ENCODE data around the gene ARHGEF26. TPM values are rescaled to one million over a fixed set of nuclear protein-coding genes. Genes with fewer than 3 reads are reported as not detected.
"Not testable (repeated sequence)": the region's sequence is repeated elsewhere in the genome, so short reads cannot be mapped to it uniquely, and the experiment has no call there.

Gene ARHGEF26
- total RNA-seq, 1 experiment from 2014 or later: 7.2 TPM

- TF ChIP-seq CBX3 (IDR thresholded peaks at IDR 0.05; ENCODE audit: low read depth) (no peak), TCF7L2 (IDR thresholded peaks at IDR 0.05; ENCODE audit: borderline replicate concordance, extremely low read depth, insufficient read depth, insufficient read length) (no peak), CEBPB (IDR thresholded peaks at IDR 0.05; ENCODE audit: low read depth) (no peak), CTCF (IDR thresholded peaks at IDR 0.05 in 2 of 3, conservative IDR thresholded peaks at IDR 0.05 in 1 of 3; ENCODE audit: borderline replicate concordance in 1 of 3, insufficient read depth in 1 of 3, low read depth in 2 of 3, low read length in 2 of 3) (no peak), FOSL1 (IDR thresholded peaks at IDR 0.05; ENCODE audit: low read depth) (no peak)
- Histone ChIP-seq H3K27ac (ENCODE audit: low read depth, low read length) (no peak overlapping the region), H3K79me2 (ENCODE audit: insufficient read depth, low read length) (no peaks in the 10 kb centered on the region), H3K4me3 (replicated peaks in 1 of 2; ENCODE audit: low read depth in 1 of 2, low read length in 2 of 2) (no peak overlapping the region), H2AFZ (ENCODE audit: low read depth, low read length, poor library complexity, severe bottlenecking) (no peak overlapping the region), H3K4me1 (ENCODE audit: control insufficient read depth in 1 of 2, insufficient read depth in 2 of 2, low read length in 2 of 2) (peaks cover 0 to 9% of the 10 kb centered on the region in 2 experiments; a peak in 2 of 4 replicates), H3K4me2 (ENCODE audit: low read length) (no peak overlapping the region), H3K9me2 (ENCODE audit: insufficient read depth) (no peaks in the 10 kb centered on the region), H3K27me3 (ENCODE audit: insufficient read depth, low read length) (no peaks in the 10 kb centered on the region), H3K9ac (ENCODE audit: low read length) (no peak overlapping the region), H3K9me3 (ENCODE audit: control insufficient read depth in 1 of 2, insufficient read depth in 1 of 2, low read depth in 1 of 2, low read length in 2 of 2) (no peaks in the 10 kb centered on the region), H4K20me1 (ENCODE audit: insufficient read depth) (no peaks in the 10 kb centered on the region), H3K36me3 (ENCODE audit: control insufficient read depth in 1 of 2, insufficient read depth in 2 of 2, low read length in 2 of 2) (no peaks in the 10 kb centered on the region)
- no TSS peak for BruUV-seq (replicated peaks)
- ChIA-PET POLR2A (no interaction called here), CTCF (no interaction called here), RAD21 (ENCODE audit: low non-redundant PET in 1 of 2, low total read pairs in 2 of 2, uncharacterized antibody in 2 of 2, unreplicated experiment in 2 of 2) (no interaction called here)
- intact Hi-C loops (cut with micrococcal nuclease): no loop called here
- DNase-seq (ENCODE audit: low read depth, low spot score): no peak
- ATAC-seq: no peak
Observed at GRCh38 chr3:154085799-154086198, 35.4 kb upstream of the ARHGEF26 start.

GRCh38 chr3:154086286-154086685 is 34.9 kb upstream of the ARHGEF26 start:
- Histone ChIP-seq H3K27me3 (ENCODE audit: insufficient read depth, low read length) (no peaks in the 10 kb centered on the region), H4K20me1 (ENCODE audit: insufficient read depth) (no peaks in the 10 kb centered on the region), H3K4me2 (ENCODE audit: low read length) (no peak overlapping the region), H3K9ac (ENCODE audit: low read length) (no peak overlapping the region), H3K9me2 (ENCODE audit: insufficient read depth) (no peaks in the 10 kb centered on the region), H3K36me3 (ENCODE audit: control insufficient read depth in 1 of 2, insufficient read depth in 2 of 2, low read length in 2 of 2) (no peaks in the 10 kb centered on the region), H3K4me3 (replicated peaks in 1 of 2; ENCODE audit: low read depth in 1 of 2, low read length in 2 of 2) (no peak overlapping the region), H3K9me3 (ENCODE audit: control insufficient read depth in 1 of 2, insufficient read depth in 1 of 2, low read depth in 1 of 2, low read length in 2 of 2) (no peaks in the 10 kb centered on the region), H2AFZ (ENCODE audit: low read depth, low read length, poor library complexity, severe bottlenecking) (no peak overlapping the region), H3K4me1 (ENCODE audit: control insufficient read depth in 1 of 2, insufficient read depth in 2 of 2, low read length in 2 of 2) (peaks cover 0 to 9% of the 10 kb centered on the region in 2 experiments; a peak in 2 of 4 replicates), H3K79me2 (ENCODE audit: insufficient read depth, low read length) (no peaks in the 10 kb centered on the region), H3K27ac (ENCODE audit: low read depth, low read length) (no peak overlapping the region)
- ChIA-PET CTCF (no interaction called here), POLR2A (interaction anchor here (0.7 kb wide), 1 partner anchor 15 kb away, joined by 3 read pairs; no protein-coding TSS in a partner anchor), RAD21 (ENCODE audit: low non-redundant PET in 1 of 2, low total read pairs in 2 of 2, uncharacterized antibody in 2 of 2, unreplicated experiment in 2 of 2) (no interaction called here)
- DNase-seq (ENCODE audit: low read depth, low spot score) (no peak), ATAC-seq (no peak)
- intact Hi-C loops (cut with micrococcal nuclease): no loop called here
- TF ChIP-seq POLR2AphosphoS5 (IDR thresholded peaks at IDR 0.05; ENCODE audit: low read depth, low read length) (no peak), POLR2A (IDR thresholded peaks at IDR 0.05; ENCODE audit: borderline replicate concordance, extremely low read depth, insufficient read depth, insufficient read length) (no peak), YY1 (IDR thresholded peaks at IDR 0.05; ENCODE audit: extremely low read depth, insufficient replicate concordance, low read depth, low read length) (no peak), EZH2phosphoT487 (IDR thresholded peaks at IDR 0.05; ENCODE audit: borderline replicate concordance) (no peak)
- no TSS peak for BruUV-seq (replicated peaks)

- H3K9ac ChIP-seq (ENCODE audit: low read length); ATAC-seq; H3K9me3 ChIP-seq (ENCODE audit: control insufficient read depth in 1 of 2, insufficient read depth in 1 of 2, low read depth in 1 of 2, low read length in 2 of 2); H3K27ac ChIP-seq (ENCODE audit: low read depth, low read length); H3K9me2 ChIP-seq (ENCODE audit: insufficient read depth); POLR2A ChIA-PET; H3K79me2 ChIP-seq (ENCODE audit: insufficient read depth, low read length); H3K36me3 ChIP-seq (ENCODE audit: control insufficient read depth in 1 of 2, insufficient read depth in 2 of 2, low read length in 2 of 2); H4K20me1 ChIP-seq (ENCODE audit: insufficient read depth); H3K27me3 ChIP-seq (ENCODE audit: insufficient read depth, low read length); H3K4me3 ChIP-seq (replicated peaks in 1 of 2; ENCODE audit: low read depth in 1 of 2, low read length in 2 of 2); RAD21 ChIA-PET (ENCODE audit: low non-redundant PET in 1 of 2, low total read pairs in 2 of 2, uncharacterized antibody in 2 of 2, unreplicated experiment in 2 of 2); CTCF ChIA-PET; H3K4me2 ChIP-seq (ENCODE audit: low read length); H3K4me1 ChIP-seq (ENCODE audit: control insufficient read depth in 1 of 2, insufficient read depth in 2 of 2, low read length in 2 of 2); BruUV-seq (replicated peaks); H2AFZ ChIP-seq (ENCODE audit: low read depth, low read length, poor library complexity, severe bottlenecking); intact Hi-C loops (cut with micrococcal nuclease); DNase-seq (ENCODE audit: low read depth, low spot score): not testable (repeated sequence)
Observed at GRCh38 chr3:154087756-154088480, 33.3 kb upstream of the ARHGEF26 start.

Data from HCT116 (cell line).